Hepatocyte (in vitro differentiated cells): ENCODE results near the gene GMPS. TPM values are rescaled to one million over a fixed set of nuclear protein-coding genes. Genes with fewer than 3 reads are reported as not detected.

Experiments
- polyA plus RNA-seq: library from polyadenylated mRNA; unstranded; fragments of >200 nt; fragmentation: Nextera tagmentation; extraction: Ambion mirVana; gene quantifications from 2 replicates; pipeline ENCODE4 v1.2.1, GENCODE V29; 2016
- total RNA-seq: library from RNA; depleted of rRNA; stranded (reverse); fragments of >200 nt; gene quantifications from 2 replicates; pipeline ENCODE4 v1.2.3, GENCODE V29; 2014

GMPS gene
- total and polyA plus RNA-seq, 2 experiments from 2014 or later: 41.5 to 51.5 TPM

Other genes starting within 250 kb of the GMPS start
- gene PLCH1, start 125.6 kb upstream of the GMPS start, total RNA-seq: 4.2 and 5.8 TPM in 2 replicates
- gene PLCH1, start 125.6 kb upstream of the GMPS start, polyA plus RNA-seq: 1.4 and 2.6 TPM in 2 replicates
- gene C3orf33, start 64.4 kb upstream of the GMPS start, total RNA-seq: 9.4 and 9.6 TPM in 2 replicates
- gene C3orf33, start 64.4 kb upstream of the GMPS start, polyA plus RNA-seq: 4.9 and 6.4 TPM in 2 replicates
- gene SLC33A1, start 16.2 kb upstream of the GMPS start, total RNA-seq: 46.5 and 48.6 TPM in 2 replicates
- 17.8 and 20.0 TPM in 2 replicates for gene SLC33A1, start 16.2 kb upstream of the GMPS start, polyA plus RNA-seq
- 0.80 and 2.6 TPM in 2 replicates for gene KCNAB1, start 249.9 kb downstream of the GMPS start, total RNA-seq
- 0.67 and 1.4 TPM in 2 replicates for gene KCNAB1, start 249.9 kb downstream of the GMPS start, polyA plus RNA-seq